NCI-H1417 treated with DMSO at 0.1 percent for 48 hours (cell line): ENCODE data around the gene MAP7D3.
"Not testable (repeated sequence)": the region's sequence is repeated elsewhere in the genome, so short reads cannot be mapped to it uniquely, and the experiment has no call there.

ENCODE experiments used
- DNase-seq: peaks from one replicate; lab custom pipeline; 2025; lab: John Stamatoyannopoulos, UW

Gene MAP7D3

GRCh38 chrX:136182414-136182813 lies 68.8 kb downstream of the MAP7D3 start:
- no peak for DNase-seq

- DNase-seq: no peak
Measured at GRCh38 chrX:136179133-136179532, 72.1 kb downstream of the MAP7D3 start.

- no peak for DNase-seq
Measured at GRCh38 chrX:136176399-136176825, 74.8 kb downstream of the MAP7D3 start.

GRCh38 chrX:136171420-136171819 lies 79.8 kb downstream of the MAP7D3 start:
- no peak for DNase-seq

GRCh38 chrX:136170139-136170800 lies 80.9 kb downstream of the MAP7D3 start:
- DNase-seq: no peak

- DNase-seq: no peak
Measured at GRCh38 chrX:136168929-136169735, 82.1 kb downstream of the MAP7D3 start.

GRCh38 chrX:136167989-136168388 lies 83.2 kb downstream of the MAP7D3 start:
- DNase-seq: not testable (repeated sequence)

GRCh38 chrX:136166221-136166855 lies 84.9 kb downstream of the MAP7D3 start:
- DNase-seq: no peak

GRCh38 chrX:136165406-136165805 lies 85.8 kb downstream of the MAP7D3 start:
- DNase-seq: no peak

- DNase-seq: no peak
Measured at GRCh38 chrX:136163689-136164088, 87.5 kb downstream of the MAP7D3 start.
